HG03045 (cell line): ENCODE measurements around the gene GABBR2.

Experiments
- ATAC-seq: cut with Tn5 transposase; IDR thresholded peaks from one replicate; pipeline ENCODE4 v1.9.1; 2021; ENCODE audit warnings: mild to moderate bottlenecking, moderate library complexity; ENCODE audit not compliant: unreplicated experiment

GABBR2 gene

GRCh38 chr9:98572054-98572627 lies 136.6 kb downstream of the GABBR2 start:
- no peak for ATAC-seq

GRCh38 chr9:98571643-98572042 lies 137.1 kb downstream of the GABBR2 start:
- no peak for ATAC-seq

- ATAC-seq: no peak
Observed at GRCh38 chr9:98570663-98571440, 137.9 kb downstream of the GABBR2 start.

- ATAC-seq: no peak
Observed at GRCh38 chr9:98570055-98570454, 138.7 kb downstream of the GABBR2 start.

GRCh38 chr9:98569491-98569890 lies 139.2 kb downstream of the GABBR2 start:
- no peak for ATAC-seq

- no peak for ATAC-seq
Observed at GRCh38 chr9:98568909-98569469, 139.7 kb downstream of the GABBR2 start.

- ATAC-seq: no peak
Observed at GRCh38 chr9:98568234-98568908, 140.4 kb downstream of the GABBR2 start.

- ATAC-seq: no peak
Observed at GRCh38 chr9:98567540-98568233, 141.0 kb downstream of the GABBR2 start.

GRCh38 chr9:98565152-98566135 lies 143.3 kb downstream of the GABBR2 start:
- no peak for ATAC-seq

GRCh38 chr9:98564714-98565113 lies 144.0 kb downstream of the GABBR2 start:
- ATAC-seq: no peak

- no peak for ATAC-seq
Observed at GRCh38 chr9:98563988-98564387, 144.7 kb downstream of the GABBR2 start.

- no peak for ATAC-seq
Observed at GRCh38 chr9:98563212-98563907, 145.4 kb downstream of the GABBR2 start.

- ATAC-seq: no peak
Observed at GRCh38 chr9:98559561-98559960, 149.2 kb downstream of the GABBR2 start.

GRCh38 chr9:98558575-98558974 lies 150.2 kb downstream of the GABBR2 start:
- ATAC-seq: no peak

GRCh38 chr9:98556511-98556910 lies 152.2 kb downstream of the GABBR2 start:
- ATAC-seq: no peak

GRCh38 chr9:98555651-98556465 lies 152.9 kb downstream of the GABBR2 start:
- no peak for ATAC-seq

- ATAC-seq: no peak
Observed at GRCh38 chr9:98554752-98555151, 154.0 kb downstream of the GABBR2 start.

GRCh38 chr9:98552331-98552730 lies 156.4 kb downstream of the GABBR2 start:
- no peak for ATAC-seq
